Measurements from ENCODE around the gene OCA2.

DNA sequence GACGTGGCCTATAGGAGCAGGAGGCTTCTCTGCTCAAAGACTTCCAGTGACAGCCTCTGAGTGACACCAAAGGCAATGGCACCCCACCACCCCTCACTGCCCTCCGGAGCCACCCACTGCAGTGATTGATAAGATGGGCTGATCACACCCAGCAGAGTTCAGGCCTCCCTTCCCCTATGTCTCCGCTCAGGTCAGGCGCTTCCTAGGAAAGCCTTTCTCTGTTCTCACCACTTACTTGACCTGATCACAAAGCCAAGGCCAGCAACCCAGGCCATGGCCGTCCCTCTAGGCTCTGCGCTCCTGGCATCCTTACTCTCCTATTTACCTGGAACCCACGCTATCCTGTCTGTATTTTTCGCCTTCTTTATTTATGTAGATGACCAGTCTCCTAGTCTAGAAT is 282.3 kb downstream of the OCA2 start:
- TF ChIP-seq POLR2A (IDR thresholded peaks at IDR 0.05): no peak
- TF ChIP-seq, protein P1, sequence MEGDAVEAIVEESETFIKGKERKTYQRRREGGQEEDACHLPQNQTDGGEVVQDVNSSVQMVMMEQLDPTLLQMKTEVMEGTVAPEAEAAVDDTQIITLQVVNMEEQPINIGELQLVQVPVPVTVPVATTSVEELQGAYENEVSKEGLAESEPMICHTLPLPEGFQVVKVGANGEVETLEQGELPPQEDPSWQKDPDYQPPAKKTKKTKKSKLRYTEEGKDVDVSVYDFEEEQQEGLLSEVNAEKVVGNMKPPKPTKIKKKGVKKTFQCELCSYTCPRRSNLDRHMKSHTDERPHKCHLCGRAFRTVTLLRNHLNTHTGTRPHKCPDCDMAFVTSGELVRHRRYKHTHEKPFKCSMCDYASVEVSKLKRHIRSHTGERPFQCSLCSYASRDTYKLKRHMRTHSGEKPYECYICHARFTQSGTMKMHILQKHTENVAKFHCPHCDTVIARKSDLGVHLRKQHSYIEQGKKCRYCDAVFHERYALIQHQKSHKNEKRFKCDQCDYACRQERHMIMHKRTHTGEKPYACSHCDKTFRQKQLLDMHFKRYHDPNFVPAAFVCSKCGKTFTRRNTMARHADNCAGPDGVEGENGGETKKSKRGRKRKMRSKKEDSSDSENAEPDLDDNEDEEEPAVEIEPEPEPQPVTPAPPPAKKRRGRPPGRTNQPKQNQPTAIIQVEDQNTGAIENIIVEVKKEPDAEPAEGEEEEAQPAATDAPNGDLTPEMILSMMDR (IDR thresholded peaks at IDR 0.05): no peak
